Astrocyte (in vitro differentiated cells and primary cell): Measurements from ENCODE around the gene PDE8A. TPM values are rescaled to one million over a fixed set of nuclear protein-coding genes. Genes with fewer than 3 reads are reported as not detected.

Source experiments
- DNase-seq: peaks from one replicate; pipeline ENCODE4 v3.0.0-alpha.2; 2010; ENCODE audit warnings: low read depth
- FAIRE-seq: peaks from 2 replicates; lab custom pipeline; 2011; peaks lifted over from hg19 to GRCh38; lab: Jason Lieb, UNC
- H2AFZ ChIP-seq: 2 replicates; pipeline ENCODE4 v1.6.0; 2012; ENCODE audit warnings: low read depth, low read length, inconsistent platforms
- H3K27ac ChIP-seq: 2 replicates; pipeline ENCODE4 v1.5.1; 2011; ENCODE audit warnings: low read depth, low read length, inconsistent platforms
- H3K27me3 ChIP-seq: 2 replicates; pipeline ENCODE4 v1.6.0; 2011; ENCODE audit warnings: low read length, inconsistent platforms; ENCODE audit not compliant: insufficient read depth
- H3K36me3 ChIP-seq: 2 replicates; pipeline ENCODE4 v1.5.1; 2011; ENCODE audit warnings: low read length, inconsistent platforms; ENCODE audit not compliant: insufficient read depth
- H3K4me1 ChIP-seq: 2 replicates; pipeline ENCODE4 v1.5.1; 2011; ENCODE audit warnings: low read length, inconsistent platforms; ENCODE audit not compliant: insufficient read depth
- H3K4me2 ChIP-seq: 2 replicates; pipeline ENCODE4 v1.6.0; 2012; ENCODE audit warnings: low read length, inconsistent platforms
- H3K4me3 ChIP-seq: 2 replicates; pipeline ENCODE4 v1.5.1; 2011; ENCODE audit warnings: low read depth, mild to moderate bottlenecking, low read length, inconsistent platforms; ENCODE audit not compliant: insufficient read depth
- H3K79me2 ChIP-seq: 2 replicates; pipeline ENCODE4 v1.6.0; 2012; ENCODE audit warnings: mild to moderate bottlenecking, low read length, inconsistent platforms; ENCODE audit not compliant: insufficient read depth
- H3K9ac ChIP-seq: 2 replicates; pipeline ENCODE4 v1.6.0; 2012; ENCODE audit warnings: mild to moderate bottlenecking, low read length, inconsistent platforms
- H3K9me3 ChIP-seq: 2 replicates; pipeline ENCODE4 v1.5.1; 2012; ENCODE audit warnings: low read depth, mild to moderate bottlenecking, low read length, inconsistent platforms; ENCODE audit not compliant: insufficient read depth
- H4K20me1 ChIP-seq: 2 replicates; pipeline ENCODE4 v1.6.0; 2012; ENCODE audit warnings: low read length, inconsistent platforms; ENCODE audit not compliant: insufficient read depth
- H3K27ac Mint-ChIP-seq: one replicate; pipeline ENCODE4 v1.8.0; 2021; ENCODE audit warnings: mild to moderate bottlenecking, mixed read lengths; ENCODE audit not compliant: unreplicated experiment
- H3K27me3 Mint-ChIP-seq: one replicate; pipeline ENCODE4 v1.8.0; 2021; ENCODE audit warnings: low read depth, mixed read lengths; ENCODE audit not compliant: unreplicated experiment
- H3K36me3 Mint-ChIP-seq: one replicate; pipeline ENCODE4 v1.8.0; 2021; ENCODE audit warnings: low read depth, mixed read lengths; ENCODE audit not compliant: unreplicated experiment
- H3K4me1 Mint-ChIP-seq: one replicate; pipeline ENCODE4 v1.8.0; 2021; ENCODE audit warnings: low read depth, mixed read lengths; ENCODE audit not compliant: unreplicated experiment
- H3K4me3 Mint-ChIP-seq: one replicate; pipeline ENCODE4 v1.8.0; 2021; ENCODE audit warnings: mild to moderate bottlenecking, moderate library complexity, mixed read lengths; ENCODE audit not compliant: unreplicated experiment
- H3K9me3 Mint-ChIP-seq: one replicate; pipeline ENCODE4 v1.8.0; 2021; ENCODE audit warnings: mild to moderate bottlenecking, mixed read lengths; ENCODE audit not compliant: unreplicated experiment
- CTCF ChIP-seq: IDR thresholded peaks from 2 replicates; pipeline ENCODE4 v1.5.1; 2011; ENCODE audit warnings: low read depth, mild to moderate bottlenecking, inconsistent platforms, low read length, moderate library complexity; ENCODE audit not compliant: insufficient read depth
- EZH2 ChIP-seq: IDR thresholded peaks from 2 replicates; pipeline ENCODE4 v1.6.1; 2012; ENCODE audit warnings: mild to moderate bottlenecking, low read length, inconsistent platforms; ENCODE audit not compliant: insufficient read depth
- total RNA-seq: library from RNA; stranded (reverse); gene quantifications from 2 replicates; pipeline ENCODE4 v1.2.1, GENCODE V29; 2021

PDE8A gene
- total RNA-seq, 1 donor from 2014 or later: 18.0 TPM

DNA sequence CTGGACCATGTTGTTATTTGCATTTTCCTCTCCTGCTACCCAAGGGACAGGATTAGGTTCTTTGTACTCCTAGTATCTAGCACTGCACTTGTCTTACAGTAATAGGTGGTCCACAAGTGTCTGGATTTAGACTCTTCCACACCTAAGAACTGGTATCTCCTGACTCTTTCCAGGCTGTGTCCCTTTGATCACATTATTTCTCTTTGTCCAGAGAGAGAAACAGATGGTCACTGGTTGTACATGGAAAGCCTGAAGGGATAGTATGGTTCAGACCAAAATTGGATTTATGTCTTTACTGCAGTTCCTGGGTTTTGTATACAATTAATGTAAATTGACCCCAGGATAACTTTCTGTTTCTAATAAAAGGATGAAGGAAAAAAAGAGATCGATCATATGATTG, 64.0 kb downstream of the PDE8A start:
- no peak overlapping the region for H3K27ac ChIP-seq
- no peaks in the 10 kb centered on the region for H4K20me1 ChIP-seq
- no peaks in the 10 kb centered on the region for H3K9me3 Mint-ChIP-seq
- H3K36me3 ChIP-seq: no peaks in the 10 kb centered on the region
- H3K9ac ChIP-seq: no peak overlapping the region
- FAIRE-seq (no peak), DNase-seq (no peak)
- no peak overlapping the region for H3K4me3 ChIP-seq
- peaks cover 53% of the 10 kb centered on the region for H3K79me2 ChIP-seq
- peaks cover 18% of the 10 kb centered on the region for H3K4me1 Mint-ChIP-seq
- peaks cover 25% of the 10 kb centered on the region for H3K4me1 ChIP-seq
- no peaks in the 10 kb centered on the region for H3K27me3 Mint-ChIP-seq
- no peak overlapping the region for H3K4me2 ChIP-seq
- TF ChIP-seq EZH2: no peak
- TF ChIP-seq CTCF: no peak
- no peaks in the 10 kb centered on the region for H3K9me3 ChIP-seq
- H3K27me3 ChIP-seq: no peaks in the 10 kb centered on the region
- H2AFZ ChIP-seq: no peak overlapping the region
- no peak overlapping the region for H3K4me3 Mint-ChIP-seq
- peaks cover 2% of the 10 kb centered on the region for H3K36me3 Mint-ChIP-seq
- no peak overlapping the region for H3K27ac Mint-ChIP-seq

DNA sequence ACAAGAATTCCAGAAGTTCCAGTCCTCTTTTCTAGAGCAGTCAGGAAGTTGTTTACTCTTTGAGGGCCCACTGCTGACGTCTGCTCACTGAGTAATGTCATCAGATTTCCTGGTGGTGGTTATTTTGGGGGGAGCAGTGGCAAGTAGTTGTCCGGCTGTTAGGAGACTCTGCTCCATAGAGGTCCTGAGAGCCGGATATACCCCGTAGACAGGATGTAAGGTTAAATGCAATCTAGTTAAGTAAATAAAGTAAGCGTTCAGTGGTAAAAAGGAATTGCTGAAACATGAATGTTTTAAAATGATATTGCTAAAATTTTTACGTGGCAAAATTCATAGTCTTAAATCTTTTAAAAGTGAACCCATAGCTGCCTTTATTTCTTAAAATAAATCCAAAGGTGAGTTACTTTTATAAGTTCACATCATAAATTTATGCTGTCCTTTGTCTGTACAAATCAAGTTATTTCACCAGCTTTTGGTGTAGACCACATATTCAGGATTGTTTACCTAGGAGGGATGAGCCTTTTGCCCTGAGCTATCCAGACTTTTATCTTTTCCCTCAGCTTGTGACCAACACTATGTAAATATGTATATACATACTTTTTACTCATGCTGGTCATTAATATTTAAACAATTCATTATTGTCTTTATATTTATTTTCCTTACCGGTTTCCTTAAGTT, 65.8 kb downstream of the PDE8A start:
- Histone ChIP-seq H2AFZ (no peak overlapping the region), H3K27me3 (no peaks in the 10 kb centered on the region), H3K36me3 (no peaks in the 10 kb centered on the region), H3K4me3 (peak overlapping the region; percentile 24), H3K9me3 (no peaks in the 10 kb centered on the region), H3K79me2 (peaks cover 50% of the 10 kb centered on the region), H3K4me1 (peaks cover 25% of the 10 kb centered on the region), H3K27ac (peak overlapping the region; percentile 72), H3K9ac (peak overlapping the region; percentile 58), H3K4me2 (peak overlapping the region; percentile 75), H4K20me1 (no peaks in the 10 kb centered on the region)
- TF ChIP-seq CTCF (no peak), EZH2 (no peak)
- H3K4me1 Mint-ChIP-seq: peaks cover 14% of the 10 kb centered on the region
- peak overlapping the region; percentile 63 for H3K4me3 Mint-ChIP-seq
- H3K36me3 Mint-ChIP-seq: no peaks in the 10 kb centered on the region
- DNase-seq: peak; percentile 95
- no peak for FAIRE-seq
- no peaks in the 10 kb centered on the region for H3K9me3 Mint-ChIP-seq
- H3K27me3 Mint-ChIP-seq: no peaks in the 10 kb centered on the region
- H3K27ac Mint-ChIP-seq: peak overlapping the region; percentile 87

GRCh38 chr15:85048430-85048829, 66.8 kb downstream of the PDE8A start:
- H3K9ac ChIP-seq: peak overlapping the region; percentile 58
- H4K20me1 ChIP-seq: no peaks in the 10 kb centered on the region
- peaks cover 40% of the 10 kb centered on the region for H3K79me2 ChIP-seq
- no peaks in the 10 kb centered on the region for H3K9me3 ChIP-seq
- peak overlapping the region; percentile 72 for H3K27ac ChIP-seq
- no peak for TF ChIP-seq CTCF
- TF ChIP-seq EZH2: no peak
- H3K4me3 ChIP-seq: peak overlapping the region; percentile 23
- Mint-ChIP-seq H3K4me3 (no peak overlapping the region), H3K36me3 (no peaks in the 10 kb centered on the region), H3K4me1 (peaks cover 14% of the 10 kb centered on the region), H3K9me3 (peaks cover 4% of the 10 kb centered on the region), H3K27me3 (no peaks in the 10 kb centered on the region), H3K27ac (peak overlapping the region; percentile 28)
- H3K27me3 ChIP-seq: no peaks in the 10 kb centered on the region
- H3K4me2 ChIP-seq: peak overlapping the region; percentile 75
- no peaks in the 10 kb centered on the region for H3K36me3 ChIP-seq
- FAIRE-seq: no peak
- peak; percentile 42 for DNase-seq
- no peak overlapping the region for H2AFZ ChIP-seq
- peaks cover 25% of the 10 kb centered on the region for H3K4me1 ChIP-seq
